ENCODE data around the gene TBC1D4. TPM values are rescaled to one million over a fixed set of nuclear protein-coding genes. Genes with fewer than 3 reads are reported as not detected.

Gene TBC1D4
- total RNA-seq, 2 donors from 2014 or later, result 27.6 to 56.1 TPM

DNA sequence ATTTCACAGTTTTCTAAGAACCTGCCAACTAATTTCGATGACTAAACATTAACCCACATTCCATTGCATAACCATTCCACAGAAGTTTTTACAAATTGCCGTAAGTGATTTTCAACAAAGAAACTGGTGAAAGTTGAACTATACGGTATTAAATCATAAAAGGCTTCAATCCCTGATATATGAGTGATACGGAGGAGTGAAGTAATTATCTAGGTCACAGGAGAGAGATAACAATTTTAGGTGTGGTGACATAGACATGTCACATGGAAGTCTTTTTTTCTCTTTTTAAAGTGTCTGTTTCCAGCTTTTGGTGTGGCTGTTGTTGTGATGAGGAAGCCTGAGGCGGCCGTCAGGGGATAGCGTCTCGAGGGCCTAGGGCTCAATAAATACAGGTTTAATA, 29.4 kb downstream of the TBC1D4 start:
- Histone ChIP-seq H3K36me3 (no peaks in the 10 kb centered on the region), H3K27me3 (replicated peaks; ENCODE audit: insufficient read depth) (no peaks in the 10 kb centered on the region), H3K27ac (no peak overlapping the region), H3K4me1 (replicated peaks) (no peaks in the 10 kb centered on the region), H3K9me3 (no peaks in the 10 kb centered on the region), H3K4me3 (no peak overlapping the region)
- intact Hi-C loops (cut with DNase I), result no loop called here
- TF ChIP-seq POLR2A (IDR thresholded peaks at IDR 0.05), result no peak
- TF ChIP-seq POLR2AphosphoS5 (IDR thresholded peaks at IDR 0.05), result no peak
- no peak for TF ChIP-seq CTCF (IDR thresholded peaks at IDR 0.05)
- WGBS, result 68% methylated on average over 8 of the region's 8 CpGs
- no peak for DNase-seq (ENCODE audit: low spot score)

- H3K4me1 ChIP-seq (replicated peaks), result no peaks in the 10 kb centered on the region
- 97% methylated on average over 4 of the region's 4 CpGs for WGBS
- H3K27ac ChIP-seq, result no peak overlapping the region
- H3K27me3 ChIP-seq (replicated peaks; ENCODE audit: insufficient read depth), result no peaks in the 10 kb centered on the region
- intact Hi-C loops (cut with DNase I), result no loop called here
- DNase-seq (ENCODE audit: low spot score), result no peak
- TF ChIP-seq POLR2A (IDR thresholded peaks at IDR 0.05), result no peak
- TF ChIP-seq CTCF (IDR thresholded peaks at IDR 0.05), result no peak
- TF ChIP-seq POLR2AphosphoS5 (IDR thresholded peaks at IDR 0.05), result no peak
- no peaks in the 10 kb centered on the region for H3K36me3 ChIP-seq
- no peak overlapping the region for H3K4me3 ChIP-seq
- no peaks in the 10 kb centered on the region for H3K9me3 ChIP-seq
Measured at GRCh38 chr13:75447493-75447892, 34.5 kb downstream of the TBC1D4 start.

GRCh38 chr13:75446874-75447273, 35.1 kb downstream of the TBC1D4 start:
- no peaks in the 10 kb centered on the region for H3K4me1 ChIP-seq (replicated peaks)
- 90% methylated on average over 3 of the region's 3 CpGs for WGBS
- no peaks in the 10 kb centered on the region for H3K9me3 ChIP-seq
- no peaks in the 10 kb centered on the region for H3K36me3 ChIP-seq
- peak overlapping the region in 1 of 2 donors; percentile 55 for H3K27ac ChIP-seq
- TF ChIP-seq POLR2AphosphoS5 (IDR thresholded peaks at IDR 0.05), result no peak
- TF ChIP-seq CTCF (IDR thresholded peaks at IDR 0.05), result no peak
- TF ChIP-seq POLR2A (IDR thresholded peaks at IDR 0.05), result no peak
- intact Hi-C loops (cut with DNase I), result no loop called here
- no peak overlapping the region for H3K4me3 ChIP-seq
- no peak for DNase-seq (ENCODE audit: low spot score)
- no peaks in the 10 kb centered on the region for H3K27me3 ChIP-seq (replicated peaks; ENCODE audit: insufficient read depth)

- H3K9me3 ChIP-seq, result no peaks in the 10 kb centered on the region
- no peaks in the 10 kb centered on the region for H3K36me3 ChIP-seq
- no peaks in the 10 kb centered on the region for H3K4me1 ChIP-seq (replicated peaks)
- intact Hi-C loops (cut with DNase I), result no loop called here
- H3K27ac ChIP-seq, result peak overlapping the region in 1 of 2 donors; percentile 55
- no peak for TF ChIP-seq POLR2A (IDR thresholded peaks at IDR 0.05)
- peak; percentile 41 for TF ChIP-seq POLR2AphosphoS5 (IDR thresholded peaks at IDR 0.05)
- TF ChIP-seq CTCF (IDR thresholded peaks at IDR 0.05), result no peak
- no peaks in the 10 kb centered on the region for H3K27me3 ChIP-seq (replicated peaks; ENCODE audit: insufficient read depth)
- no peak for DNase-seq (ENCODE audit: low spot score)
- no peak overlapping the region for H3K4me3 ChIP-seq
- WGBS, result 62% methylated on average over 7 of the region's 7 CpGs
Measured at GRCh38 chr13:75445717-75446499, 36.1 kb downstream of the TBC1D4 start.

- Histone ChIP-seq H3K36me3 (no peaks in the 10 kb centered on the region), H3K27ac (no peak overlapping the region), H3K9me3 (no peaks in the 10 kb centered on the region), H3K27me3 (replicated peaks; ENCODE audit: insufficient read depth) (no peaks in the 10 kb centered on the region), H3K4me3 (no peak overlapping the region), H3K4me1 (replicated peaks) (no peaks in the 10 kb centered on the region)
- TF ChIP-seq POLR2AphosphoS5 (IDR thresholded peaks at IDR 0.05), result no peak
- intact Hi-C loops (cut with DNase I), result no loop called here
- 98% methylated on average over 6 of the region's 6 CpGs for WGBS
- no peak for DNase-seq (ENCODE audit: low spot score)
Measured at GRCh38 chr13:75444016-75444415, 38.0 kb downstream of the TBC1D4 start.

Data from prostate gland (tissue), 2 donors.